ENCODE measurements around the gene CRTC2. TPM values are rescaled to one million over a fixed set of nuclear protein-coding genes. Genes with fewer than 3 reads are reported as not detected.
"Not testable (repeated sequence)": the region's sequence is repeated elsewhere in the genome, so short reads cannot be mapped to it uniquely, and the experiment has no call there.

The CRTC2 gene
- total RNA-seq, 2 experiments from 2014 or later, result 147 to 152 TPM

DNA sequence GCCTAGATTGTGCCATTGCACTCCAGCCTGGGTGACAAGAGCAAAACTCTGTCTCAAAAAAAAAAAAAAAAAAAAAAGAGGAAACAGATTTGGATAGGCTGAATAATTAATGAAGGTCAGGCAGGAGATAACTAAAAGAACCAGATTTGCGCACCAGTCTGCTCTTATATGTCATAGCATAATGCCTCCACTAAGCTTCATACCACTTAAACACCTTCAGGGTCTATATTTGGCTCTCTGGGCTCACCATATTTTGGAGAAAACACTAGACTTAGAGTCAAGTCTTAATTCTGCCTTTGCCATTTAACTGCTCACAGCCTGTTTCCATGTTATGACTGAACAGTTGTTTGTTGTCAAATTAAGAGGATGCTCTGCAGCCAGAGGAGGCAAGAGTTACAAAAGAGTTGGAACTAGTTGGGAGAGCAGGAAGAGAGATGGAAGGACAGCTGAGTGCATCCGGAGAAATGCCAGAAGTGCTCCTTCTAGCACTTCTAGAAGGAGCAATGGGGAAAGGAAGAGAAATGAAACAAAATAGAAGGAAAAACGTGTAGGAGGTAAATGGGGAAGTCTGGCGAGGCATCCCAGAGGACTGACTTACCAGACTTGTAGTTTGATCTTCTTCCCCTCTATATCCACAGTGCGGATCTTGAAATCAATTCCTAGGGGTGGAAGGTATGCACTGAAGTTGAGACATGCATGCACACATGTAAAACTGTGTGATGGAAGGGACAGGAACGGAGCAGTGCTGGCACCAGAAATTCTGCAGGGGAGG is 25.9 kb upstream of the CRTC2 start:
- no peaks in the 10 kb centered on the region for H3K36me3 ChIP-seq (ENCODE audit: insufficient read depth, low read length)

DNA sequence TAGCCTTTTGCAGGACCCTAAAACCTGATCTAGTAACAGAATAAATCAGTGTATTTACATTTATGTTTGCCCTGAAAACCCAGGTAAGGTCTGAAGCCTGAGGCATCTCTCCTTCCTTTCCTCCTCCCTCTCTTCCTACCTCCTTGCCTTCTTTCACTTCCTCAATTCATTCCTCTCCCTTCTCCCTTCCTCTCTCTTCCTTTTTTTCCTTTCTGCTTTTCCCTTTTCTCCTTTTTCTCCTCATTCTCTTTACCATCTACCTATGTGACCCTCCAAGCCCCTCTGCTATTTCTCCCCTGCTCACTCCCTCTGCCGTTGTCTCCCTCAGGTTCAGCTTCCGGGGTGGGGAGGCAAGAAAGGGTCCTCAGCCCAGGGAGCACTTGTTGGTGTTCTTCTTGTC is 23.3 kb upstream of the CRTC2 start:
- H3K4me3 Mint-ChIP-seq; ATAC-seq (ENCODE audit: poor library complexity); DNase-seq; H3K9me3 ChIP-seq (ENCODE audit: control insufficient read depth in 1 of 2, insufficient read depth in 1 of 2, low read length in 2 of 2); H3K27ac Mint-ChIP-seq; H3K27me3 ChIP-seq (ENCODE audit: control insufficient read depth in 1 of 2, insufficient read depth in 2 of 2, low read length in 2 of 2); CTCF ChIA-PET; H3K27ac ChIP-seq (ENCODE audit: low read depth in 1 of 2, low read length in 2 of 2); H3K36me3 ChIP-seq (ENCODE audit: insufficient read depth, low read length); intact Hi-C loops (cut with DNase I, micrococcal nuclease); H3K9me3 Mint-ChIP-seq; H3K4me3 ChIP-seq (ENCODE audit: low read length); POLR2A ChIA-PET: not testable (repeated sequence)
- Mint-ChIP-seq H3K27me3 (peaks cover 15% of the 10 kb centered on the region), H3K4me1 (ENCODE audit: low read depth) (peaks cover 25% of the 10 kb centered on the region), H3K36me3 (ENCODE audit: low read depth) (peaks cover 14% of the 10 kb centered on the region)
- peaks cover 16% of the 10 kb centered on the region for H3K4me1 ChIP-seq (ENCODE audit: insufficient read depth, low read length)

More for the DNA sequence above, 25.9 kb upstream of the CRTC2 start:
- H3K4me3 Mint-ChIP-seq, result no peak overlapping the region
- ATAC-seq (ENCODE audit: poor library complexity) (no peak), DNase-seq (no peak)
- Histone ChIP-seq H3K27ac (ENCODE audit: low read depth in 1 of 2, low read length in 2 of 2) (no peak overlapping the region), H3K4me3 (ENCODE audit: low read length) (no peak overlapping the region), H3K4me1 (ENCODE audit: insufficient read depth, low read length) (peaks cover 5% of the 10 kb centered on the region), H3K9me3 (ENCODE audit: control insufficient read depth in 1 of 2, insufficient read depth in 1 of 2, low read length in 2 of 2) (no peaks in the 10 kb centered on the region), H3K27me3 (ENCODE audit: control insufficient read depth in 1 of 2, insufficient read depth in 2 of 2, low read length in 2 of 2) (peaks cover 0 to 5% of the 10 kb centered on the region in 2 experiments)
- H3K27ac Mint-ChIP-seq, result no peak overlapping the region
- TF ChIP-seq, protein P1, sequence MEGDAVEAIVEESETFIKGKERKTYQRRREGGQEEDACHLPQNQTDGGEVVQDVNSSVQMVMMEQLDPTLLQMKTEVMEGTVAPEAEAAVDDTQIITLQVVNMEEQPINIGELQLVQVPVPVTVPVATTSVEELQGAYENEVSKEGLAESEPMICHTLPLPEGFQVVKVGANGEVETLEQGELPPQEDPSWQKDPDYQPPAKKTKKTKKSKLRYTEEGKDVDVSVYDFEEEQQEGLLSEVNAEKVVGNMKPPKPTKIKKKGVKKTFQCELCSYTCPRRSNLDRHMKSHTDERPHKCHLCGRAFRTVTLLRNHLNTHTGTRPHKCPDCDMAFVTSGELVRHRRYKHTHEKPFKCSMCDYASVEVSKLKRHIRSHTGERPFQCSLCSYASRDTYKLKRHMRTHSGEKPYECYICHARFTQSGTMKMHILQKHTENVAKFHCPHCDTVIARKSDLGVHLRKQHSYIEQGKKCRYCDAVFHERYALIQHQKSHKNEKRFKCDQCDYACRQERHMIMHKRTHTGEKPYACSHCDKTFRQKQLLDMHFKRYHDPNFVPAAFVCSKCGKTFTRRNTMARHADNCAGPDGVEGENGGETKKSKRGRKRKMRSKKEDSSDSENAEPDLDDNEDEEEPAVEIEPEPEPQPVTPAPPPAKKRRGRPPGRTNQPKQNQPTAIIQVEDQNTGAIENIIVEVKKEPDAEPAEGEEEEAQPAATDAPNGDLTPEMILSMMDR (IDR thresholded peaks at IDR 0.05), result no peak
- ChIA-PET CTCF (interaction anchor here (2.7 to 3.2 kb wide), 2 partner anchors 38 to 187 kb away, joined by 8 to 28 read pairs; partner anchors contain the start of gene DENND4B), POLR2A (interaction anchor here (0.6 to 1.5 kb wide), 2 partner anchors 16 to 180 kb away, joined by 3 read pairs; partner anchors contain the start of gene CREB3L4)
- H3K27me3 Mint-ChIP-seq, result peaks cover 17% of the 10 kb centered on the region
- intact Hi-C loops (cut with DNase I, micrococcal nuclease), result loop anchor here in 1 of 2 experiments (2.0 kb wide), 1 partner anchor 306 kb away; the partner anchor contains the start of gene NPR1
- no peaks in the 10 kb centered on the region for H3K9me3 Mint-ChIP-seq
- peaks cover 12% of the 10 kb centered on the region for H3K4me1 Mint-ChIP-seq (ENCODE audit: low read depth)
- no peaks in the 10 kb centered on the region for H3K36me3 Mint-ChIP-seq (ENCODE audit: low read depth)

DNA sequence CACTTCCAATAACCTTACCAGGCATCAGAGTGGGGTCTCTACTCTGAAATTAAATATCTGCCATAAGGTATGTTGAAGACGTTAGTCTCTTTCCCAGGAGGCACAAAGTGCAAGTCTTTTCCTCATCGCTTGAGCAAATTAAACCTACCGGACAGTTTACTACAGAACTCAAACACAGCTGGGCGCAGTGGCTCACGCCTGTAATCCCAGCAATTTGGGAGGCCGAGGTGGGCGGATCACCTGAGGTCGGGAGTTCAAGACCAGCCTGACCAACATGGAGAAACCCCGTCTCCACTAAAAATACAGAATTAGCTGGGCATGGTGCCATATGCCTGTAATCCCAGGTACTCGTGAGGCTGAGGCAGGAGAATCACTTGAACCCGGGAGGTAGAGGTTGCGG is 20.7 kb upstream of the CRTC2 start:
- intact Hi-C loops (cut with DNase I, micrococcal nuclease); H3K4me3 ChIP-seq (ENCODE audit: low read length); H3K9me3 ChIP-seq (ENCODE audit: control insufficient read depth in 1 of 2, insufficient read depth in 1 of 2, low read length in 2 of 2); DNase-seq; ATAC-seq (ENCODE audit: poor library complexity); H3K27me3 Mint-ChIP-seq; H3K9me3 Mint-ChIP-seq; H3K27ac ChIP-seq (ENCODE audit: low read depth in 1 of 2, low read length in 2 of 2); H3K27me3 ChIP-seq (ENCODE audit: control insufficient read depth in 1 of 2, insufficient read depth in 2 of 2, low read length in 2 of 2): not testable (repeated sequence)
- Mint-ChIP-seq H3K4me1 (ENCODE audit: low read depth) (peaks cover 37% of the 10 kb centered on the region), H3K4me3 (peak overlapping the region; percentile 98), H3K27ac (peak overlapping the region; percentile 94), H3K36me3 (ENCODE audit: low read depth) (peaks cover 39% of the 10 kb centered on the region)
- peaks cover 17% of the 10 kb centered on the region for H3K36me3 ChIP-seq (ENCODE audit: insufficient read depth, low read length)
- H3K4me1 ChIP-seq (ENCODE audit: insufficient read depth, low read length), result peaks cover 31% of the 10 kb centered on the region
- POLR2A ChIA-PET, result interaction anchor here (3.5 to 5.3 kb wide), 4 partner anchors 12 to 34 kb away, joined by 52 to 149 read pairs (median 100); partner anchors contain the start of genes CREB3L4, DENND4B, RPS27 and SLC39A1
- CTCF ChIA-PET, result interaction anchor here (1.6 to 3.7 kb wide), 3 partner anchors 12 to 56 kb away, joined by 4 to 21 read pairs (median 7); partner anchors contain the start of genes CREB3L4, DENND4B and GATAD2B

Data from CD4-positive, alpha-beta T cell (primary cell).